AG04450 (cell line): Measurements from ENCODE around the gene UXS1. TPM values are rescaled to one million over a fixed set of nuclear protein-coding genes. Genes with fewer than 3 reads are reported as not detected.
A peak's percentile ranks its signal among the peaks of the same experiment; 100 is the strongest.

Experiments
- CTCF ChIA-PET: fragments of 300-600, 350-600 bp; formaldehyde crosslinking; extraction: SDS; loops from one replicate; lab custom pipeline; 2022; ENCODE audit warnings: antibody characterized with exemption, inconsistent platforms; lab: Charles Lee
- POLR2A ChIA-PET: fragments of 350-600 bp; formaldehyde crosslinking; extraction: SDS; loops from one replicate; lab custom pipeline; 2021; ENCODE audit warnings: antibody characterized with exemption, inconsistent platforms; lab: Yijun Ruan, JAX
- DNase-seq: peaks from one replicate; pipeline ENCODE4 v3.0.0-alpha.2; 2011; ENCODE audit warnings: low read depth, low spot score
- H3K27ac ChIP-seq: one replicate; pipeline ENCODE4 v1.5.1; 2012; ENCODE audit warnings: low read depth, low read length, control low read depth
- H3K27me3 ChIP-seq: one replicate; pipeline ENCODE4 v1.6.0; 2012; ENCODE audit warnings: low read length; ENCODE audit not compliant: control insufficient read depth, insufficient read depth
- H3K4me3 ChIP-seq: 2 replicates; pipeline ENCODE4 v1.5.1; 2011; ENCODE audit warnings: mild to moderate bottlenecking, low read depth, low read length, control low read depth
- H3K9me3 ChIP-seq: 2 replicates; pipeline ENCODE4 v1.5.1; 2012; ENCODE audit warnings: low read length; ENCODE audit not compliant: control insufficient read depth, insufficient read depth
- CTCF ChIP-seq: IDR thresholded peaks from 2 replicates; pipeline ENCODE4 v1.5.1; 2011; ENCODE audit warnings: low read depth, low read length, control low read depth, inconsistent platforms
- polyA plus RNA-seq: library from polyadenylated mRNA; depleted of rRNA; stranded (reverse); fragments of >200 nt; gene quantifications from 2 replicates; pipeline ENCODE4 v1.2.3, GENCODE V29; 2011

Gene UXS1
- polyA plus RNA-seq, 1 experiment: 53.2 TPM

GRCh38 chr2:106109675-106110424 is 84.3 kb downstream of the UXS1 start:
- ChIA-PET CTCF (interaction anchor here (0.5 to 0.6 kb wide), 2 partner anchors 23 to 261 kb away, joined by 3 to 4 read pairs; no protein-coding TSS in a partner anchor), POLR2A (no interaction called here)
- no peak overlapping the region for H3K27ac ChIP-seq
- DNase-seq: no peak
- no peak for TF ChIP-seq CTCF
- no peaks in the 10 kb centered on the region for H3K9me3 ChIP-seq
- H3K4me3 ChIP-seq: no peak overlapping the region
- no peaks in the 10 kb centered on the region for H3K27me3 ChIP-seq

- ChIA-PET CTCF (interaction anchor here (0.6 kb wide), 1 partner anchor 262 kb away, joined by 4 read pairs; no protein-coding TSS in a partner anchor), POLR2A (no interaction called here)
- Histone ChIP-seq H3K27me3 (no peaks in the 10 kb centered on the region), H3K27ac (no peak overlapping the region), H3K9me3 (no peaks in the 10 kb centered on the region), H3K4me3 (no peak overlapping the region)
- no peak for DNase-seq
- no peak for TF ChIP-seq CTCF
Measured at GRCh38 chr2:106108791-106109190, 85.3 kb downstream of the UXS1 start.

GRCh38 chr2:106108351-106108750 is 85.8 kb downstream of the UXS1 start:
- ChIA-PET POLR2A (no interaction called here), CTCF (no interaction called here)
- Histone ChIP-seq H3K9me3 (no peaks in the 10 kb centered on the region), H3K4me3 (no peak overlapping the region), H3K27me3 (no peaks in the 10 kb centered on the region), H3K27ac (no peak overlapping the region)
- DNase-seq: no peak
- peak; percentile 57 for TF ChIP-seq CTCF

GRCh38 chr2:106107509-106108131 is 86.5 kb downstream of the UXS1 start:
- no peaks in the 10 kb centered on the region for H3K27me3 ChIP-seq
- TF ChIP-seq CTCF: peak; percentile 13; the same call in 1 of the 2 replicates
- CTCF ChIA-PET: no interaction called here
- POLR2A ChIA-PET: no interaction called here
- DNase-seq: no peak
- H3K9me3 ChIP-seq: no peaks in the 10 kb centered on the region
- no peak overlapping the region for H3K27ac ChIP-seq
- no peak overlapping the region for H3K4me3 ChIP-seq
